Measurements from ENCODE around the gene GFRA1.

The GFRA1 gene

DNA sequence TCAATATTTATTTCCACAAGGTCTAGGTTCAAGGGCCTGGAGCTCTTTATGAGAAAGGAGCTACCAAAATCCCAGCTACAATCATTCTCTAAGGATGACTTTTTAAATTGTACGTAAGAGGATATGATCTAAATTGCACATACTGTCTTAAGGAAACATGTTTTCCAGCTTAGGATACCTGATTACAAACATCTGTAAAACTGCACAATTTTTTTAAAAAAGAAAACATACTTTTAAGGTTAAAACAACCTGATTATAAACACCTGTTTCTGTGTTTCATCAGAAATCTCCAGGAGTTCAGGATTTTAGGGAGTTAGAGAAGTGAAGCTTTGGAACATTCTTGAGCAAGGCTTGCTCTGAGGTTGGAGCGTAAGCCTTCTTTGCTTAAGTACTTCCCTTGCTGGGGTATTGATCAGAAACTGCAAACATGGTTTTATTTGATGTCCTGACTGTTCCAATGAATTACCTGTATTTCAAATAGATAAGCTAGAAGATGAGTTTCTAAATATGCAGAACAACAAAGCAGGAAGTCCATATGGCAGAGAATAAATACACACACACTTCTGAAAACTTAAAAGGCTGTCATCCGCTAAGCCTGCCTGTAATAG is 248.6 kb downstream of the GFRA1 start:
- no peak for DNase-seq

DNA sequence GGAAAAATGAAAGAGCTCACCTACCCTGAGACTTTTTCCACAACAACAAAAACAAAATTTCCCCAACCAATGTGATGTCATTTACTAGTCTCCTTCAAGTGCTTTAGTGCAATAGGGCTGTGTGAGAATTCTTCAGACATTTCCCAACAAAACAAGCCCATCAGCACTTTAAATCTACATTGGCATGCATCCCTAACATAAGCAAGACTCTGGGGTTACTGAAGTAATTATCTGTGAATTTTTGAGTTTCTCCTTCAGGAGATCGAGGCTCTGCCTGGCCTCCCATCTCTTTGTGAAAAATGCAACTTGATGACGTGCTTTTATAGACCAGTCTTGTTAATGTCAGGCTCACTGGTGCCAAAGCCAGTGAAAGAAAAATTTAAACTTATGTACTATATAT is 255.6 kb downstream of the GFRA1 start:
- no peak for DNase-seq

DNA sequence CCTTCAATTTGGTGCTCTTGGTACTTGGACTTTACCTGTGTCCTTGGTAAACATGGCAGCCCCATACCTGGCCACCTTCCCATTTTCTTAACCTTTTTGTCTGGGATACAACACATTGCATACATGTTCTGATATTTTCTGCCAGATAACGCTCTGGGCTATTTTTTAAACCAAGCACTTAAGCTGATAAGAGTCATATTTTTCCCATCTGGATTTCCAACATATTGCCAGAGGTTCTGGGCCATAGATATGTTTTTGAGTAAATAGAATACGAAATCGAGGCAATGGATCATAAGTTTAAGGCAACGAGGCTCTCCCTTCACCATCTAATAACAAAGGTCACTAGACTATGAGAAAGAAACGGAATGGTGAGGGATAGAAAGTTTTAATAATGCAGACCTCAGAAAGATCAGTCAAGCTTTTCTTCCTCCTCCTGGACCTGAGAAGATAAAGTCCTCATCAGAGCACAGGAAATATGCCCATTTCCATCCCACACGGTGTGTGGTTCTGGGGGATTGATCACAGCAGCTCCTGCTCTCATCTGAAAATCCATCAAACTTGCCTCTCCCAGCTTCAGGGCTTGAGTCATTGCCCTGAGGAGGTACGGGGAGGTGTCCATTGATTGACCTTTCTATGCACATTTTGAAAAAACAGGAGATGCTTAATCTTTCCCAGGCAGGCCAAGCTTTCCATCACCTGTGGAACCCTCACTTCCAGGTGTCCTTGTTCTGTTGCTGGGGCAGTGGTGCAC is 257.2 kb downstream of the GFRA1 start:
- no peak for DNase-seq

DNA sequence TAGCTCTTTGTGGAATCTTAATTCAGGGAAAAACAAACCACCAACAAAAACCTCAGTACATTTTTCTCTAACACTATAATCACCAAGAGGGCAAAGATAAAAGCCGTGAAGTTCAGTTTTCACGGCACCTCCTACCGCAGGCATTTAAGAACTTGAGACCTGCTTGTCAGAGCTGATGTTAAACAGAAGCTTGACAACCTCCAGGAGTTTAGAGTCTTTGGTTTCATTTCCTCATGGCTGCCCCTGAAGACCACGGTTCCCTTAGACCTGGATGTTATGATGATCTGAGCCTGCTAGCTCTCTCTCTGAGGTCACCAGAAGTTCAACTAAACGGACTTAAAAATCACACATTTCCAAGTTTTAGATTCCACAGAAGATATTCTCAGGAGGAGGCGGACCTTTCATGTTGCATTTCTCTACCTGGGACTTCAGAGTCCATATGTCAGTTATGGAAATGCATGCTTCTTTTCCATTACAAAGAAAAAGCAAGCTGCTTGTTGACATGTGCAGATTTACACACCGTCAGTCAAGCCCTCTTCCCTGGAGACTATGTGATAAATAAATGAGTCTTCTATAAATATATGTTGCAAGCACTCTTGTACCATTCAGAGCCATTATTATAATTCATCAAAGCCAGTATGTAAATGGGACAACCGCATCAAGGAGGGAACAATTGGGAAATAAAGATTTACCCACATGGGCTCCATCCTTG is 258.0 kb downstream of the GFRA1 start:
- DNase-seq = no peak

DNA sequence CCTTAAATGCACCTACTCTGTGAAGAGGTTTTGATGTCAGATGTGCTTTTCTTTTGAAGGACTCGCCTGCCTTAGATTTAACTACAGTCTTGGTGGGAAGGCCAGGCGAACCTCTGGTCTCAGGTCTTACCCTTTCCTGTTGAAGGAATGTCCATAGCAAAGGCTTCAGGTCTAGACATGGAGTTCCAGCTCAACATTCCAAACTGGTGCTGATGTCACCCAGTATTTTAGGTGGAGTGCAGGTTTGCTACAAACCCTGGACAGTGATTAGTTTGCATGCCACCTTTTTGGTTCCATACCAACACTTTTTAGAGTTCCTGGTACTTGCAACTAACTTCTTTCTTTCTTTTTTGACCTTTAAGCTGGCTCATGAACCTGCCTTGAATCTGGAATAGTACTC is 258.7 kb downstream of the GFRA1 start:
- DNase-seq = no peak

DNA sequence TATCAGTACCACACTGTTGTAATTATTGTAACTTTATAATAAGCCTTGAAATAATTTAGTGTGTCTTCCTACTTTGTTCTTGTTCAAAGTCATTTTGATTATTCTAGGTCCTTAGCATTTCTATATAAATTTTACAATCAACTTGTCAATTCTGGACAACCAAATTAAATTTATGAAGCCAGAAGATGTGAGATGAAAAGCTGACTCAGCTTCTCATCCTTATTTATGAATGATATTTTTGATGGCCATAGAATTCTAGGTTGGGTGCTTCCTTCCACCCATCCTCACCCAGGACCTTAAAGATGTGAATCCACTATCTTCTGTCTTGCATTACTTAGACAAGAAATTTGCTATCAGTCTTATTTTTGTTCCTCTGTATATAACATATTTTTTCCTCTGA is 261.1 kb downstream of the GFRA1 start:
- no peak for DNase-seq

DNA sequence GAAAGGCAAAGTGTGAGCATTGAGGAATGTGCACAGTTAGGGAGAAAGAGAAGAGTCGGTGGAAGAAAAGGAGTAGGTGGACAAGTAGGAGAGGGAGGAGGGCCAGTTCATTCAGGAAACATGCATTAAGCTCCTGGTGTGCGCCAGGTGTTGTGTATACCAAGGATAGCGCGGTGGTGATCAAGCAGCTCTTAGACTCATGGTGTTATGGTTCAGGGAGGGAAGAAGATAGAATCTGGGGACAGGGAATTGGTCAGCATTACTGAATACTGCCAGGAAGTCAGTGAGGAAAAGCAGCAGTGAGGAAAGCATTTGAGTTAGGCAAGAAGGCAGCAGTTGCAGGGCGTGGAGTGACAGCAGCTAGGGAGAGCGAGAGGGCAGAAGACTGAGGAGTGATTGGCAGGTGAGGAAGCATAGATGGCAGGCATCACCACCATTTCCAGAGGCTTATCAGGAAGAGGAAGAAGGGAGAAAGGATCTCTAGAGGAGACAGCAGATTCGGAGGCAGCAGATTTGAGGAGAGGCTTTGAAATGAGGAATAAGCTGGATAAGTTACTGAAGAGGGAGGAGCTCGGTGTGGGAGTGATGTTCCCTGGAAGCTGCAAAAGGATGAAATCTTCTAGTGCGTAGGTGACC is 265.6 kb downstream of the GFRA1 start:
- DNase-seq = no peak

Measured in inflammatory macrophage (primary cell).